Progenitor cell of endocrine pancreas (in vitro differentiated cells): Measurements from ENCODE around the gene PRICKLE3. TPM values are rescaled to one million over a fixed set of nuclear protein-coding genes. Genes with fewer than 3 reads are reported as not detected.
"Not testable (repeated sequence)": the region's sequence is repeated elsewhere in the genome, so short reads cannot be mapped to it uniquely, and the experiment has no call there.

Experiments
- DNase-seq: peaks from one replicate; pipeline ENCODE4 v3.0.0; 2021; ENCODE audit warnings: low spot score; ENCODE audit not compliant: unreplicated experiment
- H3K27ac Mint-ChIP-seq: 2 replicates; pipeline ENCODE4 v1.8.0; 2021; ENCODE audit warnings: mild to moderate bottlenecking, moderate library complexity, mixed read lengths
- H3K27me3 Mint-ChIP-seq: 2 replicates; pipeline ENCODE4 v1.8.0; 2021; ENCODE audit warnings: mixed read lengths
- H3K36me3 Mint-ChIP-seq: 2 replicates; pipeline ENCODE4 v1.8.0; 2022; ENCODE audit warnings: mixed read lengths; ENCODE audit not compliant: insufficient read depth
- H3K4me1 Mint-ChIP-seq: 2 replicates; pipeline ENCODE4 v1.8.0; 2021; ENCODE audit warnings: low read depth, mixed read lengths
- H3K4me3 Mint-ChIP-seq: 2 replicates; pipeline ENCODE4 v1.8.0; 2021; ENCODE audit warnings: low read depth, mild to moderate bottlenecking, moderate library complexity, mixed read lengths
- H3K9me3 Mint-ChIP-seq: 2 replicates; pipeline ENCODE4 v1.8.0; 2021; ENCODE audit warnings: low read depth, mixed read lengths
- total RNA-seq: library from RNA; stranded (reverse); gene quantifications from 2 replicates; pipeline ENCODE4 v1.2.1, GENCODE V29; 2021
- TF ChIP-seq, protein P1 (sequence below): fragments of 200-600 bp; sonication (generic); IDR thresholded peaks from one replicate; pipeline ENCODE4 v1.5.0; 2021; ENCODE audit warnings: antibody characterized with exemption, mild to moderate bottlenecking; ENCODE audit not compliant: unreplicated experiment

PRICKLE3 gene
- total RNA-seq, 1 donor from 2014 or later: 6.2 TPM

DNA sequence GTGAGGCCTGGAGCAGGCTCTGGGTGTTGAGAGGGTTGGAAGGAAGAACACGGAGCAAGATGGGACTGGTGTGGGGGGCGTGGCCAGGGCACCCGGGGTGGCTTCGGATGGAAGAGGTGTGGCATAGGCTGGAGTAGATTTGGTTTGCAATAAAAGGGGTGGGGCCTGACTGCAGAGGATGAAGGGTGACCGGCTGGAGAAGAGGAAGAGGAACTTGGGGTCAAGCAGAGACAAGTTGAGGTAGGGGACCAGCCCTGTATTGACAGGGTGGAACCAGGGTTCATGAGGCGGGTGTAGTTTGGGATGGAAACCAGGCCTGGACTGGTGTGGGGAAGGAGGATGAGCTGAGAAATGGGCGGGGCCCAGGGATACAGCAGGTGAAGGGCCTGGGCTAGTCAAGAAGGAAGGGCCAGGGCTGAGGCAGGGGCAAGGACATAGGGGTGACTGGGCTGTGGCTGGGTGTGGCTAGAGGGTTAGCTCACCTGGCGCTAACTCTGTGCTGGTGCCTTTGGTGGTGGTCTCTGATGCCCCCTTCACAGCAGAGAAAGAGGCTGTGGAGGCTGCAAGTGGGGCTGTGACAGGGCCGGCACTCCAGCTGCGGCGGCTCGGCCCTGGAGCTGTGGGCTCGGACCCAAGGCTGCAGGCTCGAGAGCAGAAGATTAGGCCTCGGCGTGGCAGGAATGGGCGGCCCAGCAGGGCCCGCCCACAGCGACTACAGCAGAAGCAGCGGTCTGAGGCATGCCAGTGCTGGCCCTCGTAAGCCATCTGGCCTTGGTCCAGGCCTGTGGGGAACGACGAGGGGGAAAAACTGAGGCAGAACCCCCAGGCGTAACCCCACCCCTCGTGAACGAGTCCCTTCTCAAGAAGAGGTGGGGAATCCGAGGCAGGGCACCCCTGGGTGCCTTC lies 9.5 kb downstream of the PRICKLE3 start:
- peaks cover 31% of the 10 kb centered on the region for H3K36me3 Mint-ChIP-seq
- TF ChIP-seq, protein P1, sequence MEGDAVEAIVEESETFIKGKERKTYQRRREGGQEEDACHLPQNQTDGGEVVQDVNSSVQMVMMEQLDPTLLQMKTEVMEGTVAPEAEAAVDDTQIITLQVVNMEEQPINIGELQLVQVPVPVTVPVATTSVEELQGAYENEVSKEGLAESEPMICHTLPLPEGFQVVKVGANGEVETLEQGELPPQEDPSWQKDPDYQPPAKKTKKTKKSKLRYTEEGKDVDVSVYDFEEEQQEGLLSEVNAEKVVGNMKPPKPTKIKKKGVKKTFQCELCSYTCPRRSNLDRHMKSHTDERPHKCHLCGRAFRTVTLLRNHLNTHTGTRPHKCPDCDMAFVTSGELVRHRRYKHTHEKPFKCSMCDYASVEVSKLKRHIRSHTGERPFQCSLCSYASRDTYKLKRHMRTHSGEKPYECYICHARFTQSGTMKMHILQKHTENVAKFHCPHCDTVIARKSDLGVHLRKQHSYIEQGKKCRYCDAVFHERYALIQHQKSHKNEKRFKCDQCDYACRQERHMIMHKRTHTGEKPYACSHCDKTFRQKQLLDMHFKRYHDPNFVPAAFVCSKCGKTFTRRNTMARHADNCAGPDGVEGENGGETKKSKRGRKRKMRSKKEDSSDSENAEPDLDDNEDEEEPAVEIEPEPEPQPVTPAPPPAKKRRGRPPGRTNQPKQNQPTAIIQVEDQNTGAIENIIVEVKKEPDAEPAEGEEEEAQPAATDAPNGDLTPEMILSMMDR: no peak
- no peak for DNase-seq
- no peaks in the 10 kb centered on the region for H3K4me1 Mint-ChIP-seq
- H3K27me3 Mint-ChIP-seq: peaks cover 14% of the 10 kb centered on the region
- H3K9me3 Mint-ChIP-seq: peaks cover 10% of the 10 kb centered on the region
- H3K27ac Mint-ChIP-seq: no peak overlapping the region
- H3K4me3 Mint-ChIP-seq: no peak overlapping the region

DNA sequence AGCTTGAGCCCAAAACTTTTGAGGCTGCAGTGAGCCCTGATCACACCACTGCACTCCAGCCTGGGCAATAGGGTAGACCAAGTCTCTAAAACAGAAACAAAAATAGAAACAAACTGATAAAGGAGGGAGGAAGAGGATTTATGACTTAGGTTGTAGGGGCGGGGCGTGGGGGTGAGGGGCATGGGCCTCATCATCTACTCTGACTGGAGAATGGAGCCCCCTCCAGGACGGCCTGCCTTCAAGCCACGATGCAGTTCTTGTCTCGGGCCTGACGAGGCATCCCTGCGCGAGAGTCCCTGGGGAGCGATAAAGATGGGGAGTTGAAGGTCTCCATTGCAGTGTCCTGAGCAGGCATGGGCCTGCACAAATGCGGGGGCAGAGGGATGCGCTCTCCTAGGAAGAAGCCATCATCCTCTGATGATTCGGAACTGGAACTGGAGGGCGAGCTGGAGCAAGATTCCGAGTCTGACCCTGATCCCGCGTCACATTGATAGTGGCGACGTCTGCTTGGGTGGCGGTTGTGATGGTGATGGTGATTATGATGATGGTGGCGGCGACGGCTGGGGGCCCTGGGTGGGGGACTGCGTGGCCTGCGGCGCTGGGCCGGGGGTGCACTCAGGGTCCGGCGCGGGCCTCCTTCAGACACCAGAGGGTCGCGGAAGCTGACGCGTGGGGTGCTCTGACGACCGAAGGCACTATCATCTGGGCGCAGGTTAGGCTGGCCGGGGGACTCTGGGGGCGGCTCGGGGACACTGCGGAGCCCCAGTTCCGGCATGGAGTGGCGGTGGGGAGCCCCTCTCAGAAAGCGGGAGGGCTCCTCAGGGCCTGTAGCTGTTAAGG lies 10.5 kb downstream of the PRICKLE3 start:
- Mint-ChIP-seq H3K27me3 (peaks cover 21% of the 10 kb centered on the region), H3K4me1 (no peaks in the 10 kb centered on the region), H3K4me3 (no peak overlapping the region), H3K9me3 (peaks cover 10% of the 10 kb centered on the region), H3K27ac (no peak overlapping the region), H3K36me3 (peaks cover 30% of the 10 kb centered on the region)
- TF ChIP-seq, protein P1: no peak
- no peak for DNase-seq

DNA sequence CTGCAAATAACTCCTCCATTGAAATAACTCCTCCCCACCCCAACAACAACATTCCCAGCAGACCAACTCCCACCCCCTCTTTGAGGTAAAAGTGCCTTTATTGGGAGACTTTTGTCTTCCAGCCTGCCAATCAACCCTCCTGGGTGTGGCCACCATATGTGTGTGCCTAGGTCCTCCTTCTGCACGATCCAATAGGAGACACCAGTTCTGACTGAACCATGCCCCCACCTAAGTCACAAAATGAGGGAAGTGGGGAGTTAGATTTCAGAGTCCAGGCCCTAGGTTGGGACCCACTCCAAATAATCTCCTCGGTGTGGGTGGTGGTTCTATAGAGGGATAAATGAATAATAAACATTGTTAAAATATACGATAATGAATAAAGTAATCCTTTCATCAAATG lies 11.4 kb downstream of the PRICKLE3 start:
- peaks cover 6% of the 10 kb centered on the region for H3K9me3 Mint-ChIP-seq
- H3K36me3 Mint-ChIP-seq: peaks cover 27% of the 10 kb centered on the region
- TF ChIP-seq, protein P1: no peak
- no peak overlapping the region for H3K27ac Mint-ChIP-seq
- H3K4me1 Mint-ChIP-seq: no peaks in the 10 kb centered on the region
- peaks cover 21% of the 10 kb centered on the region for H3K27me3 Mint-ChIP-seq
- no peak overlapping the region for H3K4me3 Mint-ChIP-seq
- DNase-seq: no peak

- DNase-seq, H3K4me1 Mint-ChIP-seq, H3K4me3 Mint-ChIP-seq, H3K27ac Mint-ChIP-seq, H3K9me3 Mint-ChIP-seq: not testable (repeated sequence)
- peaks cover 21% of the 10 kb centered on the region for H3K36me3 Mint-ChIP-seq
- peaks cover 26% of the 10 kb centered on the region for H3K27me3 Mint-ChIP-seq
Observed at GRCh38 chrX:49173544-49173943, 12.6 kb downstream of the PRICKLE3 start.

- Mint-ChIP-seq H3K9me3 (peaks cover 4% of the 10 kb centered on the region), H3K4me1 (peaks cover 2% of the 10 kb centered on the region), H3K27ac (no peak overlapping the region)
Observed at GRCh38 chrX:49172280-49172780, 13.8 kb downstream of the PRICKLE3 start.

More at GRCh38 chrX:49172280-49172780, 13.8 kb downstream of the PRICKLE3 start:
- no peak for DNase-seq
- H3K27me3 Mint-ChIP-seq: peaks cover 28% of the 10 kb centered on the region
- H3K4me3 Mint-ChIP-seq: peak overlapping the region; percentile 65
- peaks cover 19% of the 10 kb centered on the region for H3K36me3 Mint-ChIP-seq
- TF ChIP-seq, protein P1: no peak
